Spleen (tissue), 7 donors: Measurements from ENCODE around the gene TCEA2.

Experiments used
- CTCF ChIP-seq, 11 experiments: fragments of 200-600 bp in 7 of 11; fragments of 450-650 bp in 4 of 11; sonication (generic) in 4 of 11; IDR thresholded peaks in 8 of 11; conservative IDR thresholded peaks in 3 of 11; 1 replicate in 7 of 11; 2 replicates in 4 of 11; pipeline versions ENCODE4 v1.4.0 to v1.8.0; 2016 to 2021; ENCODE audit warnings: antibody characterized with exemption in 11 of 11, inconsistent platforms in 4 of 11, mild to moderate bottlenecking in 1 of 11
- POLR2AphosphoS5 ChIP-seq, 3 donors: sonication (generic); formaldehyde crosslinking; IDR thresholded peaks; one replicate each; pipeline ENCODE4 v1.5.1; 2017; ENCODE audit warnings: antibody characterized with exemption in 3 of 3
- donor health status: DM: no; HTN: no; CAD: no; lungs with moderate emphysema.
- donor health status: DM: no; HTN: no; CAD: no.
- donor health status: DM: no; HTN: no; CAD: no.

- TF ChIP-seq POLR2AphosphoS5 (IDR thresholded peaks at IDR 0.05) (no peak), CTCF (IDR thresholded peaks at IDR 0.05 in 8 of 11, conservative IDR thresholded peaks at IDR 0.05 in 3 of 11) (no peak)
Observed at GRCh38 chr20:64058536-64058935, 4.5 kb upstream of the TCEA2 start.
